KOPT-K1 (cell line): ENCODE results near the gene RAB25.

Experiments used
- H3K27ac ChIP-seq: fragments of 200-600 bp; sonication (generic); 2 replicates; pipeline ENCODE4 v1.5.1; 2016; ENCODE audit warnings: antibody characterized with exemption, mild to moderate bottlenecking, low read depth, low read length; ENCODE audit not compliant: poor library complexity, severe bottlenecking
- H3K36me3 ChIP-seq: fragments of 200-600 bp; sonication (generic); 2 replicates; pipeline ENCODE4 v1.5.1; 2017; ENCODE audit warnings: antibody characterized with exemption, mild to moderate bottlenecking, low read length, moderate library complexity; ENCODE audit not compliant: insufficient read depth
- H3K9me3 ChIP-seq: fragments of 200-600 bp; sonication (generic); 2 replicates; pipeline ENCODE4 v1.5.1; 2017; ENCODE audit warnings: antibody characterized with exemption, low read length, mild to moderate bottlenecking; ENCODE audit not compliant: insufficient read depth, poor library complexity, severe bottlenecking

Gene RAB25

DNA sequence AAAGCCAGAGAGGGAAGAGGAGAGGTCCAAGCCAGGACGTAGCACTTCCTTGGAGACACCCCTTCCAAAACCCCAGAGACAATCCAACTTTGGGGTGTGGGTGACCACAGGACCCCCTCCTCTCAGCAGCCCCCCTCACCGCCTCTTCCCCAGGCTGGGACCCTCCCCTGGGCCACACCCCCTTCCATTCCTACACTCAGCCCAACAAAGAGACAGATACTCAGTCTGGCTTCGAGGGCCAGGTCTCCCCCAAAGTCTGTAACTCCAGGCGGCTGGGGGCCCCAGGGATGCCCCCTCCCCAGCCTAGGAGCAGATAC, 19.9 kb downstream of the RAB25 start:
- Histone ChIP-seq H3K27ac (no peak overlapping the region), H3K36me3 (peaks cover 6% of the 10 kb centered on the region; the same call in 1 of the 2 replicates), H3K9me3 (no peaks in the 10 kb centered on the region)

DNA sequence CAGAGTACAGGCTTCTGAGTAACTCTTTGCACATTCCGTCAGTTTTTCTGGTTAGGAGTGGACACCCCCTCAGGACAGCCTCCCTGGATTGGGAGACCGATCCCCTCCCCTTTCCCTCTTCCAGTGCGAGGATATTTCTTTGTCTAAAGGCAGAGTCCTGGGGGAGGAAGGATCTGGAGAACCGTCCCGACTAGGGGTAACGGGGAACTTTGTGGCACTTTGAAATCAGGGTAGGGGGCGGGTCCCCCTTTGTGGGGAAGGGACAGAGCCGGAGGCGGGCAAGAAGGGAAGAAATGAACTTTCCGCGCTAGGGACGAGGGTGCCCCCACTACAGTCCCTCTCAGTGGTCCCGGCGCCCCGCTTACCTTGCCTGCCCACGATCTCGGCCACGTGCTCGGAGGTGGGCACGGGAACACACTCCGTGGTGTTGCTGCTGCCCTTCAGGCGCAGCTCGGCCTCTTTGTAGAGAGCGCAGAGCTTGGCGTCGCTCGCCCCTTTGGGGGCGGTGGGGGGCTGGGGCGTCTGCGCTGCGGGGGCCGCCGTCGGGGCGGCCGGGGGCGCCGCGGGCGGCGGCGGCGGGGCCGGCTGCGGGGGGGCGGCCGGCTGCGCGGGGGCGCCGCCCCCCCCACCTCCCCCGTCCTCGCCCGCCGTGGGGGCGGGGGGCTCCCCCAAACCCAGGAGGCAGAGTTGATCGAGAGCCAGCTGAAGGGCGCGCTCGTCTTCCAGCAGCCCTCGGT, 20.4 kb downstream of the RAB25 start:
- Histone ChIP-seq H3K9me3 (no peaks in the 10 kb centered on the region), H3K27ac (no peak overlapping the region), H3K36me3 (peaks cover 2% of the 10 kb centered on the region; the same call in 1 of the 2 replicates)

DNA sequence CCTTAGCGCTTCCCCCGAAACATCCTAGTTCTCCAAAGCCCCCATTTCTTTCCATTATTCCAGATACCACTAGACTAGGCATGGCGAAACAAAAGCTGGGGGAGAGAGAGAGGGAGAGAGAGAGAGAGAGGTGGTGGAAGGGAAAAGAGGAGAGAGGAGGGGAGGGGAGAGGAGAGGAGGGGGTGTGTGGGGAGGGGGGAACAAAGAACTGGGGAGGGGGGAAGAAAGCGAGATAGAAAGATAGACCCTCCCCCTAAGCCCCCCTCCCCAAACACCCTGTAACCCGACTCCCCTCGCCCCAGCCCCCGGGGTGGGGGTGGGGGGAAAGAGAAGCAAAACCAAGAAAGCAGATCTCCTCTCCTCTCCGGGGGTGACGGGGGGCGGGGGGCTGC, 21.0 kb downstream of the RAB25 start:
- no peaks in the 10 kb centered on the region for H3K9me3 ChIP-seq
- no peaks in the 10 kb centered on the region for H3K36me3 ChIP-seq
- H3K27ac ChIP-seq = peak overlapping the region; percentile 4

DNA sequence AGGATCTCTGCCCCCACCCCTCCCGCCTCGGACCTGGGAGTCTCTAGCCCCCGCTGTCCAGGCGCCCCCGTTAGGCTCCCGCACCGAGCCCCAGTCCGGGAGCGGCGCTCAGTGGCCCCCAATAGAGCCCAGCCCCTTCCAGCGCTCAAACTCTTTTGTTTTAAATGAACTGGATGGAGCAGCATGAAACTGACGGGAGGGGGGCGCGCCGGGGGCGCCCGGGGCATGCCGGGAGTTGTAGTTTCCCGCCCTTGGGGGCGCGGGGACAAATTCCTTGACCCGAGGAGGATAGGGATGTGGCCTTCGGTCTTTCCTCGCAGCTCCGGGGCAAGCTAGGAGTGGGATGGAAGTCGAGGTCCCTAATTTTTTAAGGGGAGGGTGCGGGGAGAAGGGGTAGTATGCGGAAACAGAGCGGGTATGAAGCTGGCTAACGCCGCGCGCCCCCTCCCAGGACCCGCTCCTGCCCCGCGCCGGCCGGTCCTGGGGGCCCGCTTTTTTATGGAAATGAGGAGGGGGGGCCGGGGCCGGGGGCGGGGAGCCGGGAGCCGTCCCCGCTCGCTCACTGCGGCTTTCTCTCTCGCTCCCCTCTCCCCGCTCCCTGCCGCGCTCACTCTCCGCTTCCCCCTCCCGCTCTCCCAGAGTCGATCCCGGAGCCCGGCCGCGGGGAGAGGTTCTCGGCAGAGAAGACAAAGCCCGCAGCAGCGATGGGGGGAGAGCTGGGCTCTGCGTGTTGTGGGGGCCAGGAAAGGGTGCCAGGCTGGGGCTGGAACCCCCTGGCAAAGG, 21.5 kb downstream of the RAB25 start, which contains the start of gene MEX3A:
MEX3A (minus strand) TSS at position 157 of the 783 bp plus-strand sequence. CDS start 467 bp downstream, outside the sequence.
- H3K9me3 ChIP-seq = no peaks in the 10 kb centered on the region
- peak within 1 kb of the TSS; percentile 4 for H3K27ac ChIP-seq
- no peaks in the 10 kb centered on the region for H3K36me3 ChIP-seq

DNA sequence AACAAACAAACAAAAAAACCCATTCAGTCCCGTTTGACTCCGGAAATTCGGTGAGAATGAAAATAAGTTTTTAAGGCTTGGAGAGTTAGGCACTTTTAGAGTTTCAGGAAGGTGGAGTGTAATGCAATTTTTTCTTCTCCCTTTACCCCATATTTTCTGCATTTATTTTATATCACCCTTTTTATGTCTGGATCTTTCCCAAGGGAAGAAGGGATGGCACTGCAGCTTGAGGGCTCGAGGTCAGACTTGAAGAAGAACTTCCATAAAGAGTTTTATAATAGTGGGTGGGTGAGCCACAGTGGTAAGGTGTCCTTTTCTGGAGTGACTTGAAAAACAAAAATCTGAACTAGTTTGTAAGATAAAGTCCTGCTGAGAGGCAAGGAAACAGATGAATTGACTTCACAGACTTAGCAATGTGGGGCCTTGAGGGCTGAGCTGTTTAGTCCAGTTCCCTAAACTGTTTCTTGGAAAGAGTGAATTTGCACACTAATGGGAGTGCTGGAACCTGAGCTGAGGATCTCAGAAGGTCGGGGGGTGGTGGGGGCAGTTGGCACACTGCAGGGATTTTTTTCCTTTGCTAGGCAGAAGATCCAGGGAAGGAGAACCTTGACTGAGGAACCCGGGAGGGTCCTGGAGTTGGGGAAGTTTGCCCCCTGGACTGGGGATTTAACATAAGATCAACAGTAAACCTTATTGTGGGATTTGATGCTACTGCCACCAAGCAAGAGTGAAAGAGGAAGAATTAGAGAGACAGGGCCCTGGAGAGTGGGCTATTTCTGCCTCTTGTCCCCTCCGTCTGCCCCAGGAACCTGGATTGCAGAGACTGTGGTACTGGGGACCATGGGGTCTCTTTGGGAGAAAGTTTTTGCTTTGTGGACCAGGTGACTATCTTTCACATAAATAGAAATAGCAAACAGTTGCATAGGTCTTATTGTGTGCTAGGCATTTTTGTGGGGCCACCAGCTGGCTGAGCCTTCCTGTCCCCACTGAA, 23.1 kb downstream of the RAB25 start:
- Histone ChIP-seq H3K36me3 (no peaks in the 10 kb centered on the region), H3K27ac (no peak overlapping the region), H3K9me3 (no peaks in the 10 kb centered on the region)

DNA sequence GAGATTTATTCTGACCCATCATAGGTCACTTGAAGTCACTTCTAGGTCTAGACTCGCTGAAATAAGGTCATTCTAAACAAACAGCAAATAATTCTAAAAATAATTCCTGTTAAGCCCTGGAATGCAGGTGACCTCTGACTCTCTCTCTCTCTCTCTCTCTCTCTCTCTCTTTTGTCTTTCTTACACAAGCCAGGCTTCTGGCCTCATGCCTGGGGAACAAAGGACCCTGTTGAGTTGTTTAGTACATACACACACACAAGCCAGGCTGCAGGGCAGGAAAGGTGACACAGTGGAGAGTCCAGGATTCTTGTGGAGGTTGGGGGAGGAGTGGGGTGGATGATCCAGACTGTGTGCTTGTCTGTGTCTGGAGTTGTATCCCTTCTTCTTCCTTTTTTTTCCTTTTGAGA, 25.3 kb downstream of the RAB25 start:
- no peak overlapping the region for H3K27ac ChIP-seq
- H3K9me3 ChIP-seq = no peaks in the 10 kb centered on the region
- H3K36me3 ChIP-seq = no peaks in the 10 kb centered on the region

DNA sequence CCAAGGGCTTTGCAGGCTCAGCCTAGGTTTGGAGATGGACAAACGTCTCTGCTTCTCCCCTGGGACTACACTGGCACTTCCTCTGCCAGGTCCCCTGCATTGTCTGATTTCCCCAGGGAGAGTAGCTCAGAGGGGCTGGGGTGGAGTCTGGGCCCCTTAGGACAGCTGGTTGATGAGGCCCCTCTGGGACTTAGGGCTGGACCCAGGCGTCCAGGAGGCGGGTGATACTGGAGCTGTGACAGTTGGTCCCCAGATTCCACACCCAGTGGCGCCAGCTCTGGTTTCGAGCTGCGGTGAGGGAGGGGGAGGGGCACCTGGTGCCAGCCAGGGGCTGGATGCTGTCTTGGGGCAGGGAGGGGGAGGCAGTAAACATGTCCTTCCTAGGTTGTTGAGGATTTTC, 28.7 kb downstream of the RAB25 start:
- no peaks in the 10 kb centered on the region for H3K36me3 ChIP-seq
- H3K27ac ChIP-seq = no peak overlapping the region
- no peaks in the 10 kb centered on the region for H3K9me3 ChIP-seq

DNA sequence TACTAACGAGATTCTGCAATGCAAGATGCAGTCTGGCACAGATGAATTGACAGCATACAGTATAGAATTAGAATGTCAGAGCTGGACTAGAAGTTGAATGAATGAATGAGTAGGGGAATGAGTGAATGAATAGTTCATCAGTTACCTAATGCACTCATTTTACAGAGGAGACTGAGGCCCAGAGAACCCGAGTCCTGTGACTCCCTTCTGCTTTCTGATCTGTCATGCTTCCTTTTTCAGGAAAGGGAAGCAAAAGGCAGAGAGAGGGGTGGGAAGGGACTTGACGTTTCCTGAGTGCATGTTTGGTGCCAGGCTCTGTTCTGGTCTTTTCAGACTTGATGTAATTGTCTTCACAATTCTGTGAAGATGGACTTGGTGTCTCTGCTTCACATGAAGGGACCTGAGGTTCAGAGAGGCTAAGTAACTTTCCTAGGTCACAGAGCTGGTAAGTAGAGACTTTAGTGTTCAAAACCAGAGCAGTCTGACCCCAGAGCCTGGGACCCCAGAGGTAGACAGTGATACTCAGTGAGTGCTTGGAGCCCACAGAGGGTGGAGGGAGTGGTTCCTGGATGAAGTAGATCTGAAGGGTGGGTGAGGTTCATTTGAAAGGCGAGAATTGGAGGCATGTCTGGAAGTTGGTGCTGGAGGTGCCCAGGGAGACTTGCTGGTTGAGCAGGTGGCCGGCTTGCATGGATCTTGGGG, 29.3 kb downstream of the RAB25 start:
- Histone ChIP-seq H3K9me3 (no peaks in the 10 kb centered on the region), H3K27ac (no peak overlapping the region)

DNA sequence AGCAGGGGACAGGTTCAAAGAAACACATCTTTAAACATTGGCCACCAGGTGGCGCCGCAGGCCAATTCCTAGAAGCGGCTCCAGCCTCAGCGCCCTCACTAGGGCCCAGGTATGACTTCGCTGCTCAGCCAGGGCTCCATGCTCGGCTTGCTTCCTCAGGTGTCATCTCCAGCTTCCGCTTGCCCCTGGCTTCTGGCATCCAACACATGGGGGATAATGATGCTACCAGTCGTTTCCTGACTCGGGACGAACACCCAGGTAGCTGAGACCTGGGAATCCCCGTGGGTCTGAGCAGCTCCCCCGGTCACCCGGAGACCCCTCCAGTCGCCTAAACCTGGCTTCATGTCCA, 29.9 kb downstream of the RAB25 start:
- H3K27ac ChIP-seq = no peak overlapping the region
- H3K9me3 ChIP-seq = no peaks in the 10 kb centered on the region
- H3K36me3 ChIP-seq = no peaks in the 10 kb centered on the region

More for the DNA sequence above, 29.3 kb downstream of the RAB25 start:
- H3K36me3 ChIP-seq = no peaks in the 10 kb centered on the region

DNA sequence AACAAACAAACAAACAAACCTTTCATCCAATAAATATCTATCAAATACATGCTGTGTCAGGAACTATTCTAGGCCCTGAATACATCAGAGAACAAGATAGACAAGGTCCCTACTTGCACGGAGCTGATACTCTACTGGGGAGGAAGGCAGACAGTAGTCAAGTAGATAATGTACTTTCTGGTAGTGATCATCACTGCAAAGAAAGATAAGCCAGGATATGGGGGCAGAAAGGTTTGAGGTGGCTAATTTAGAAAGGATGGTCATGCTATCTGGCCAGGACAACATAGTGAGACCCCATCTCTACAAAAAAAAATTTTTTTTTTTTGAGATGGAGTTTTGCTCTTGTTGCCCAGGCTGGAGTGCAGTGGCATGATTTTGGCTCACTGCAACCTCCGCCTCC, 30.6 kb downstream of the RAB25 start:
- Histone ChIP-seq H3K27ac (no peak overlapping the region), H3K9me3 (no peaks in the 10 kb centered on the region), H3K36me3 (no peaks in the 10 kb centered on the region)

DNA sequence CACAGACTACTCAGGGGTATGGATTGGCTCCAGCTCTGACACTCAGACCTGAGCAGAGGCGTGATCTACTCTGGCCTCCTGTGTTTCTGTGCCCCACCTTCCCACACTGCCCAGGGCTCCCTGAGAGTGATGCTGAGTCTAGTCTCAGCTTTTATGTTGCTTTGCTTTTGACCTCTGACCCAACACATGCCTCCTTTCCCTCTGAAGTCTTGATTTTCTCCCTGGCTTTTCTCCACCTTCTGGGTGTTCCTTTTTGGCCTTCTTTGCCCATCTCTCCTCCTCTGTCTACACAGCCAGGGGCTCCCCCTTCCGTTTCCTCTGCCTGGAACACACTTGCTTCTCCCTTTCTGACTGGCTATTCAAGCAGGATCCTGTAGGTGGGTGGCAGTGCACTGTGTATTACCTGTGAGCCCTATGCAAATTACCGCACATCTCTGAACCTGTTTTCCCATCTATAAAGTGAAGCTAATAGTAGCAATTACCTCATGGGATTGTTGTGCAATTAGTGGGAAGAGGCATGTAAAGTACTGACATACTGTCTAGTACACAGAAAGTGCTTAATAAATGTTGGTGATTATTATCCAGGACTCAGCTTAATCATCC, 35.0 kb downstream of the RAB25 start:
- no peaks in the 10 kb centered on the region for H3K9me3 ChIP-seq
- no peaks in the 10 kb centered on the region for H3K36me3 ChIP-seq
- no peak overlapping the region for H3K27ac ChIP-seq

DNA sequence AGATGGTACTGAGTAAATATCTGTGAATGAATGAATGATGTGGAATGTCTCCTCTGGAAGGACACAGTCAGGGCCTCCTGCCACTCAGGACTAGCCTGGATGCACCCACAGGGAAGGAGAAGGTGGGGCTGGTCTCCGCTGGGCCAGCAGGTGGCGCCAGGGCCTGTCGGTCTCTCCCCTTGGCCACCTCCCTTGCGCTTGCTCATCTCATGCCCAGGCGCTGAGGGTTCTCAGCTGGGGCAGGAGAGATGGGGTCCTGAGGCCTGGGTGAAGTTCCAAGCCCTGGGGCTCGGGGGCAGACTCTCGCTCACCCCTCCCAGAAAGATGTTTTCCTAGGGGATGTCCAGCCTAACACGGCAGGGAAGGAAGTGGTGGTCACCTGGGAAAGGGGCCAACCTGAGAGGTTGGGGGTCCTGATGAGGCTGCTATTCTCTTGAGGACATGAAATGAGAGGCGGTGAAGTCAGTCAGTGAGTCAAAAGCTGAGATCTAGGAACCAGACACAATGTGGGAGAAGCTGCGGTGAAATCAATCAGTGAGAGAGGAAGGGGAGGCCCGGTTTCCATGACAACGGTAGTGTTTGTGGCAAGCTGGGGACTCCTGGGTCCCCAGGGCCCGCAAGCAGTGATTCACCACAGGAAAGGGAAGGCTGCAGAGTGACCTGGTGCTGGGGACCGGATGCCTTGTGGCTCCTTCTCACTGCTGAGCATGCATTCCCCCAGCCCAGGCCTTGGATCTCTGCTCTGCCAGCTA, 35.9 kb downstream of the RAB25 start:
- no peak overlapping the region for H3K27ac ChIP-seq
- H3K9me3 ChIP-seq = no peaks in the 10 kb centered on the region
- H3K36me3 ChIP-seq = no peaks in the 10 kb centered on the region

DNA sequence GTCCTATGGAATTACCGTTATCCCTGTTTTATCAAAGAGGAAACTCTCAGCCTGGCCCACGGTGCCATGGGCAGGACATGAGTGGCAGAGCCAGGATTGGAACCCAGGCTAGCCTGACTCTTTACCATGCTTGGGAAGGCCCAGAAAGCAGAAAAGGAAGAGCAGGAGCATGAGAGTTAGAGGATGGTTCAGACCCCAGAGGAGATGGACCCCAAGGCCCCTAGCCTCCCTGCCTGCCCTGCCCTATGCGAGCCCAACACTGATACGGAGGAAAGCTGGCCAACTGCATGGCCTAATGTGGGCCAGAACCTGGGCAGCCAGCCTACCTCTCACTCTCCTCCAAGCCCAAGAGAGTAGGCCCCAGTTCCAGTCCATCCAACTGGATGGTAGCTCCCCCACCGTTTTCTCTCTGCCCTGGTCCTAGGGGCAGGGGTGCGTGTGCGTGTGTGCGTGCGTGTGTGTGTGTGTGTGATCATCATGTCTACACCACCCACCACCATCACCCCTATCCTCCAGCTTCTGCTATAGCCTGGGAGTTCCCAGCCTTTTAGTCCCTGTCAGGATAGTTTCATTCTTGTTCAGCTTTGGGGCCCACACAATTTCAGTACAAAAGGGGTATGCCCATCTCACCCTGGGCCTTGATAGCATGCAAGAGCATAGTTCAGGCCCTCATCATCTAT, 36.7 kb downstream of the RAB25 start:
- Histone ChIP-seq H3K9me3 (no peaks in the 10 kb centered on the region), H3K36me3 (no peaks in the 10 kb centered on the region), H3K27ac (no peak overlapping the region)
